Posterior cingulate gyrus (tissue), 11 donors: Measurements from ENCODE around the gene NKX6-2.
"Not testable (repeated sequence)": the region's sequence is repeated elsewhere in the genome, so short reads cannot be mapped to it uniquely, and the experiment has no call there.

Source experiments
- DNase-seq, 10 donors: peaks; one replicate each; pipeline versions ENCODE4 v3.0.0 to v3.0.0-alpha.2; 2020 to 2021; ENCODE audit warnings: mixed read lengths in 3 of 10
- intact Hi-C: fragments of 100-400 bp; cut with DNase I; formaldehyde crosslinking; loops from one replicate; pipeline ENCODE4 v1.15.1; 2023

The NKX6-2 gene

GRCh38 chr10:132743925-132744490 is 41.9 kb downstream of the NKX6-2 start:
- intact Hi-C loops = no loop called here
- DNase-seq = no peak

- DNase-seq, intact Hi-C loops: not testable (repeated sequence)
These were observed 42.6 kb downstream of the NKX6-2 start for GRCh38 chr10:132743196-132743924.

GRCh38 chr10:132742837-132743194 is 43.1 kb downstream of the NKX6-2 start:
- intact Hi-C loops = no loop called here

GRCh38 chr10:132742167-132742836 is 43.6 kb downstream of the NKX6-2 start:
- DNase-seq = no peak
- intact Hi-C loops = no loop called here

More at GRCh38 chr10:132742837-132743194, 43.1 kb downstream of the NKX6-2 start:
- DNase-seq = no peak

- no peak for DNase-seq
- intact Hi-C loops = no loop called here
These were observed 45.4 kb downstream of the NKX6-2 start for GRCh38 chr10:132740588-132740987.

GRCh38 chr10:132739225-132739613 is 46.7 kb downstream of the NKX6-2 start:
- intact Hi-C loops = loop anchor here (2.0 to 10.0 kb wide), 3 partner anchors 36 to 84 kb away; partner anchors contain the start of gene NKX6-2
- peak in 1 of 10 donors; percentile 27 for DNase-seq

- intact Hi-C loops = loop anchor here (2.0 to 10.0 kb wide), 3 partner anchors 36 to 84 kb away; partner anchors contain the start of gene NKX6-2
- peak; percentile 71 to 98 (median 82) for DNase-seq
These were observed 47.3 kb downstream of the NKX6-2 start for GRCh38 chr10:132738454-132739224.

DNA sequence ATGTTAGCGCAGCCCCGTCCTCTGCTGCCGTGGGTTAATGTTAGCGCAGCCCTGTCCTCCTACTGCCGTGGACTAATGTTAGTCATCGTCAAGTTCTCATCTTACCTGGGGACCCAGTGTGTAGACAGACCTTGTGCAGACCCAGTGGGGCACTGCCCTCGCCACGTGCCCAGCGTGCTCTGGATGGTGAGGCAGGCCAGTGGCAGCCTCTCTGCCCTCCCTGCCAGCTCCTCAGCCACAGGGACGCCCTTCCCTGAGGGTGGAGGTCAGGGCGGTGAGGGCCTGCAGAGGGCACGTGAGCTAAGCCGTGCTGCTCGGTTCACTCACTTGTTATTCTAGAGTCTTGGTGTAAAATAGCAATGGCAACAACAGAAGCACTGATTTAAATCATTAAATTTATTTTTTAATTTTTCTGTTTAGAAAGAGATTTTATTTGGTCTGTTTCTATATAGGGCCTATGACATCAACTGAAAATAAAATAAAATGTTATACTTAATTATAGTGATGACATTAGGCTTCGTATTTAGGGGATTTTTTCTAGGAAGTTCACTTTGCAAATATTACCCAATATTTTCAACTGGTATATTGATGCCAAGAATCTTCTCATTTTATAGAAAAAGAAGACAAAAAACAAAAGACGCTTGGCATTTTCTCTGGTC is 48.4 kb downstream of the NKX6-2 start:
- DNase-seq = peak in 2 of 10 donors; percentile 43 to 86
- intact Hi-C loops = loop anchor here (2.0 to 10.0 kb wide), 3 partner anchors 37 to 83 kb away; partner anchors contain the start of gene NKX6-2

DNA sequence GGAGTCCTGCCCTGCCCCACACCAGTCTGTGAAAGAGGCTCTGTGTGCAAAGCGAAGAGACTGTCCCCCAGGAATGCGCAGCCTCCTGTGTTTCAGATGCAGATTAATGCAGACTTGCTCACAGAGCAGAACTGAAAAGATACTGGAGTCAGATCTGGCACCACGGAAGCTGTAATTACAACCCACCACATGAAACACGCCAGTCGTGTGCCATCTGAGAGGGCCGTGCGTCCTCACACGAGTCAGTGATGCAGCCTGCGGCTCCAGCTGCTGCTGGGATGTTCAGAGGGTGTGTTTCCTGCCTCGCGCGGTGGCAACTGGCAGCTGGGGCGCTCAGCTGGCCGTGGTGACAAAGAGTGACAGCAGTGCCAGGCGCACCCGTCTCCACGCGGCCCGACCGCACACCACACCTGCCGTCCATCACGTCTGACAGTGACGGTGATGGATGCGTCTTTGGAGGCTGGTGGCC is 50.0 kb downstream of the NKX6-2 start:
- intact Hi-C loops = loop anchor here (2.0 to 10.0 kb wide), 3 partner anchors 21 to 81 kb away; partner anchors contain the start of gene NKX6-2

GRCh38 chr10:132735341-132735775 is 50.6 kb downstream of the NKX6-2 start:
- peak in 5 of 10 donors; percentile 31 to 94 (median 64) for DNase-seq
- intact Hi-C loops = loop anchor here (2.0 to 10.0 kb wide), 3 partner anchors 21 to 81 kb away; partner anchors contain the start of gene NKX6-2

More for the DNA sequence above, 50.0 kb downstream of the NKX6-2 start:
- DNase-seq = peak; percentile 75 to 98 (median 82)

DNA sequence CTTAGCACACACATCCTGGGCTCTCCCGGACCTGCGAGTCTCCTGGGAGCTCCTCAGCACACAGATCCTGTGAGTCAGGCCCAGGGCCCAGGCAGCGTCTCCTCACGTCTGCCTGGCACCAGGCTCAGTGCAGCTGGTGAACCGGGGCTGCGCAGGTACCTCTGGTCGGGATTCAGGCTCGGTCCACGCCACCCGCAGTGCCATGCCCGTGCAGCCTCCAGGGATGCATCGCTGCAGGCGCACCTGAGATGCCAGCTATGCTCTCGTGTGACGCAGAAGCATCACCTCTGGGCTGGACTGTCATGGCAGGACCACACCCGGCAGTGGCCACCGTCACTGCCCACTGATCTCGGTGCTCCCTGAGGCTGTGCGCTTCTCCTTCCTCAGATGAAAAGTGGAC is 52.0 kb downstream of the NKX6-2 start:
- no peak for DNase-seq
- intact Hi-C loops = loop anchor here (2.0 to 10.0 kb wide), 2 partner anchors 19 to 79 kb away; no protein-coding TSS in a partner anchor
